NCI-H510A treated with DMSO at 0.1 percent for 48 hours (cell line): ENCODE results near the gene LGALS8.

ENCODE experiments used
- DNase-seq: peaks from one replicate; lab custom pipeline; 2025; lab: John Stamatoyannopoulos, UW

Gene LGALS8

DNA sequence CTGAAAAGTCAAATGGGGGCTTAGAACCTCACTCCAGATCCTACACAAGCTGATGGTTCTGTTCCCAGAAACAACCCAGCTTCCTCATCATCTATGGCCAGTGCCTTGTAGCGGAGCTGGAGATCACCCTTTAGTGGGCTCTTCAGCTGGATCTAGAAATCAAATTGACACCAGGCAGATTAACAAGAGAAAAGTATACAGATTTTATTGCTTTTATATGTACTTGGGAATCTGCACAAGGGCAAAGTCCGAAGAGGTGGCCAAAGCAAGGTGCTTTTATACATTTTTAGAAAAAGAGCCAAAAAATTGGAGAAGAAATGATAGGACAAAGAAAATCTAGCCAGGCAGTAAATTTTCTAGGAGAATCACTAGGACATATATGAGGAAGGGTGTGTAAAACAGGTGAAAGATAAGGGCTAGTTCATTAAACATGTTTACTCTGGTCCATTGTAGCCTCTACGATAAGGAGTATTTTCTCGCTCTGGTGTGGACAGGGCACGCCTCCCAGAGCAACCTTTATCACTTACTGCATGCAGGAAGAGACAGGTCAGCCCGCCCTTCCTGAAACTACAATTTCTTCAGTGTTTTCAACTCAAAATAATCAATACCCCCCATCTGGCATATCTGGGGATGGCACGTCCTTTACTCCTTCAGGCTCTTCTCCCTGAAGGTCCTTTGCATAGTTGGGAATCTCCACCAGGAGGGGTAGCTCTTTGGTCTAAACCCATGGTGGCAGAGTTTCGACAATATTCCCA, 14.0 kb upstream of the LGALS8 start:
- no peak for DNase-seq

DNA sequence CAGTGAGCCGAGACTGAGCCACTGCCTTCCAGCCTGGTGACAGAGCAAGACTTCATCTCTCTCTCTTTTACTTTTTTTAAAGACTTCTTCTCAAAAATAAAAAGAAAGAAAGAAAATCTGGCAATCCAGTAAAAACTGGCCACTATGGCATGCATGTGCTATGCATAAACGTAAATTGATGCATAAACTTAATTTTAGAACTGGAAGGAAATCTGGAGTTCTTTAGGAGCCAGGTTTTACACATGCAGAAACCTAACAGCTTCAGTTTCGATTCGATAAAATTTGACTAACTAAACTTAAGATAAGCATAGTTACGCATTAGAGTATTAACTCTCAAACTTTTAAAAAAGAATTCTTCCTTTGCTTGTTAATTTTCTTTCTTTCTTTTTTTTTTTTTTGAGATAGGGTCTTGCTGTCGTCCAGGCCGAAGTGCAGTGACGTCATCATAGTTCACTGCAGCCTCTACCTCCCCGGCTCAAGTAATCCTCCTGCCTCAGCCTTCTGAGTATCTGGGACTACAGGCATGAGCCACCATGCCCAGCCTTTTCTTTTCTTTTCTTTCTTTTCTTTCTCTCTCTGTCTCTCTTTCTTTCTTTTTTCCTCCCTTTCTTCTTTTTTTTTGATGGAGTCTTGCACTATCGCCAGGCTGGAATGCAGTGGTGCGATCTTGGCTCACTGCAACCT, 11.9 kb upstream of the LGALS8 start:
- DNase-seq = no peak

DNA sequence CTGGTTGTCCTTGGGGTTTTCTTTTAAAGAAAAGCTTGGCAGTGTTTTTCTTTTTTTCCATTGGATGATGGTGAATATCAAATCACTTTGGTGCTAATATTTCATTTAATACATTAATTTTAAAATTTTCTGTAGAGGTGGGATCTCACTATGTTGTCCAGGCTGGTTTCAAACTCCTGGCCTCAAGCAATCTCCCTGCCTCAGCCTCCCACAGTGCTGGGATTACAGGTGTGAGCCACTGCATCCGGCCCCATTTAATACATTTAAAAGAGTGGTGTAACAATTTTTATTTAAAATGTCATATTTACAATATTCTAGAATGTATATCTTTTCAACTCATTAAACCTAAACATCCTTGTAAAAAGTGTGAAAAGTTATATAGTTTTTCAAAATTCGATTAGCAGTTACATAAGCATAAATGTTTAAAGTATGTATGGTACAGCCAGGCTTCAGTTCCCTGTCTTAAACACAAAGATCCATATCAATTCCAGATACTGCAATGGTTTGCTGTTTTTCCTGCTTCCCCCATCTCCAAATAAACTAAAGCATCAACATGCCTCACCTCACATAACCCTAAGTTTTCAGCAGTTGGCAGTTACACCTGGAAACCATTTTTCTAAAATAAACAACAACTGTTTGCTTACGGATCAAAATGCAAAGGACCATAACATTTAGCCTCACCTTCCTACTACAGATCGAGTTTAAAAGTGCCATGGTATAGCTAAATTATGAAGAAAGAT, 8.9 kb upstream of the LGALS8 start:
- peak; percentile 74 for DNase-seq

DNA sequence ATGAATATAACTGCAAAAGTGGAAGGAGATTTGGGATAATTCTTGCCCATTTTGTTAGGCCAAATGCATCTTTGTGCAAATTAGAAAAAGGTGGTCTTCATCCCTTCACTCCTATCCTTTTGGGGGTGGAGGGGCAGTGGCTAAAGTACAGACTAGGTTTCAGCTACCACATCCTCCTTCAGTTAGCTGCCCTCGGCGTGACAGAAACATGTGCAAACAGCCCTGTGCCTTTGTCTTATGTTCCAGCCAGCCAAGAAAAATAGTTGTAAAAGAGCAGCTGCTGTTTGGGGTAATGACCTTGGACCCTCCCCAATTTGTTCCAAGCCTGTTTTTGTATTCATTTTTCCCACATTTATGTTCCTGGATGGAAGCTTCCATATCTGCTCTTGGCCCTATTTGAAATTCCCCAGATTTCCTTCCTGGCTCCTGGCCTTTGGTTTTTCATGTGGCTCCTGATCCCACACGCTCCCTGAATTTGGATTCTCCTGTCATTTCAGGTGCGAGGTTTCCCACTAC, 8.3 kb upstream of the LGALS8 start:
- DNase-seq = peak; percentile 64

- peak; percentile 19 for DNase-seq
These were observed 6.7 kb upstream of the LGALS8 start for GRCh38 chr1:236516929-236517704.

GRCh38 chr1:236518322-236518721, 5.5 kb upstream of the LGALS8 start:
- no peak for DNase-seq

DNA sequence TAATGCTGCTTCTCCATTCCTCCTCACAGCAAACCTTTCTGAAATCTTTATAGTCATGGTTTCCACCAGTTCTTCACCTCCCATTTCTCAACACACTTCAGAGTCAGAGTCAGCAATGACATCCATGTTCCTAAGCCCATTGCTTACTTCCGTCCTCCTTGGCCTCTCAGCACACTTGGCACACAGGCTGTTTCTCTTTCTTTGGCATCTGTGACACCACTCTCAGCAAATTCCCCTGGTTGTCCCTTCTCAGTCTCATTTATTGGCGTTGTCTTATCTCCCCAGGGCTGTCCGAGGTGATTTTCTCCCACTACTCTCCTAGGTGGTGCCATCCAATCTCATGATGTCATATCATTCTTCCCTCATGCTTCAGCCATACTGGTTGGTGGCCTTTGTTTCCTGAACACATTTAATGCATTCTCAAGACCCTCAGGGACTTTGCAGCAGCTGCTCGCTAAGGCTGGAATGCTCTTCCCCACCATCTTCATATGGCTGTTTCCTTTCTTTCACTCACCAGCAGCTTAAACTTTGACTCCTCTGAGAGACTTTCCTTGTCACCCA, 3.3 kb upstream of the LGALS8 start:
- DNase-seq = no peak

- DNase-seq = peak; percentile 55
These were observed 662 bp upstream of the LGALS8 start for GRCh38 chr1:236522937-236523703.

DNA sequence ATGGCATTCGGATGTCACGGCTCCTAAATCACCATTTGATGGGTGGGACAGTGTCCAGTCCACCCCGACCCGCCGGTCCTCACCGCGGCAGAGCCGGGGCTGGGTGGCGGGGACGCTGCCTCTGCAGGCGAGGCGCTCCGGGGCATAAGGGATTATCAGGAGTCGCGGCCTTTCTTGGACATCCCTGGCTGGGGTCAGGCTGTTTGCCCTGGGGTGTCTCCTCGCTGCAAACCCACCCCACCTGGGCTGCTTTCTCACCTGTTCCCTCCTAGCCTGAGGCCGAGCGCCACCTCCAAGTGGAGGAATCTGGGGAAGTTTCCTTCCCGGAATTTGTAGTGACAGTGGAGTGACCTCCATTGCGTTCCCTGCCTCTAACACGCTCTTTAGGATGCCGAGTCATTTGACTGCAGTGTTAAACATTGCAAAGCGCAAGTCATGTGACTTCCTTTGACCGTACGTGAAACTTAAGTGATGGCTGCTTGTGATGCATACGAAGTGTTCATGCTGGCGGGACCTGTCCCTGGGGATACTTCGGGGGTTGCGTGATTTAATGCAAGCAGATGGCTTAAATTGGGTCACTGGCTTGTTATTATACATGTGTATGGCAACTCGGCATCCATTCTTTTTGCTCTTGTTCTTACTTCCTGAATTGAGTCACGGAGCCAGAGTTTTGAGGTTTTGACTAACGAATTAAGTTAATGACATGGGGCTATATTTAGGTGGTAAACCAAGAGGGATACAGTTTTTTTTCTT, 536 bp downstream of the LGALS8 start:
- peak; percentile 52 for DNase-seq

GRCh38 chr1:236524895-236525184, 1.1 kb downstream of the LGALS8 start:
- no peak for DNase-seq

GRCh38 chr1:236526079-236526478, 2.3 kb downstream of the LGALS8 start:
- no peak for DNase-seq

DNA sequence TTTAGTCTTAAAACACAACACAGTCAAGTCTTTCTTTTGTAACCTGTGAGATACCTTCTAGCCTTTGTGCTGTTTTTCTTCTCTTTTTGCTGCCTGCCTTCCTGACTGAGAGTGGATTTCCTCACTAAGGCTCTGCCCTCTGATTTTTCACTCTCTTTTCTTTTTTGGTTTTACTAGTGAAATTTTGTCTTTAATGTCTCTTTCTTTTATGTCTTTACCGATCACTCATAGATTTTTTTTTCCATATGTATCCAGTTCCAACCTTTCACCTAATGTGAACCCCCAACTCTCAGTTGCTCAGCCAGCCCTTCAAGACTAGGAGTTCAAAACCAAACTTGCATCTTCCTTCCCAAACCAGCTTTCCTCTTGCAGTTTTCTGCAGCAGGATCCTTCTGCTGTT, 6.5 kb downstream of the LGALS8 start:
- DNase-seq = no peak

- DNase-seq = no peak
These were observed 7.2 kb downstream of the LGALS8 start for GRCh38 chr1:236530959-236531358.

- DNase-seq = no peak
These were observed 9.1 kb downstream of the LGALS8 start for GRCh38 chr1:236532850-236533249.

GRCh38 chr1:236534151-236534651, 10.4 kb downstream of the LGALS8 start:
- DNase-seq = no peak

GRCh38 chr1:236535190-236535589, 11.4 kb downstream of the LGALS8 start:
- no peak for DNase-seq

DNA sequence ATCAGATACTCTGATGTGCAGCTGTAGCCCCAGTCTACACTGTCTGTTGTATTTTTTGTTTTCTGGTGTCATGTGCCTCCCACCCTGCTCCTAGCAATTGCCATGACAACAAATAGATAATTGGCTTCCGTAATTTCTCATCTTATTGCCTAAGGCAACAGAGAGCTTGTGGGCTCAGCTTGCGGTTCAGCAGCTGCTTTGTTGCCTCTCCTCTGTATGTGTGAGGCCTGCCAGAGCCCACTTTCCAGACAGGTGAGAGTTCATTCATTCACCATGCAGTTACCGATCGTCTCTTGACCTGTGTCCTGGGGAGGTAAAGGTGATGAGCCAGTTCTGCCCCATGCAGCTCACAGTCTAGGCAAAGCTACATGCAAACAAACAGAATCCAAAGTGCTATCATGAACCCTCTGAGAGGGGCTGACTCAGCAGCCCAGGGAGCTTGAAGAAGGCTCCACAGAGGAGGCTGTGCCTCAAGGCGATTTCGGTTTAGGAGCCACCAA, 11.9 kb downstream of the LGALS8 start:
- no peak for DNase-seq

DNA sequence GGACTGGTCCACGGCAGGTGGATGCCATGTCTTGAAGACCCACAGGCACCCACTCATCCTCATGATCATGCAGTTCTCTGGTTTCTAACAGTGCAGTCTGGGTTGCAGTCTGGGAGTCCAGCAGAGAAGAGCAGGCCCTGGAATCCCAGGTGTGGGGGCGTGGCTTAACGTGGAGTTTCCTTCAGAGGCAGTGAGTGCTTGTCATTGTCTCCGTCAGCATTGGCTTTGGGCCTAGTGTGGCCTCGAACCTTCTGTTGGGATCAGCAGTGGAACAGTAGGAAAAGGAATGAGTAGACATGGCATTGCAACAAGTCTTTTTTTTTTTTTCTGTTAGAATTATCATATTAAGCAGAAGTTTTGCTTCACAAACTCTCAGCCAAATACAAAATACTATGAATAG, 12.8 kb downstream of the LGALS8 start:
- DNase-seq = no peak

DNA sequence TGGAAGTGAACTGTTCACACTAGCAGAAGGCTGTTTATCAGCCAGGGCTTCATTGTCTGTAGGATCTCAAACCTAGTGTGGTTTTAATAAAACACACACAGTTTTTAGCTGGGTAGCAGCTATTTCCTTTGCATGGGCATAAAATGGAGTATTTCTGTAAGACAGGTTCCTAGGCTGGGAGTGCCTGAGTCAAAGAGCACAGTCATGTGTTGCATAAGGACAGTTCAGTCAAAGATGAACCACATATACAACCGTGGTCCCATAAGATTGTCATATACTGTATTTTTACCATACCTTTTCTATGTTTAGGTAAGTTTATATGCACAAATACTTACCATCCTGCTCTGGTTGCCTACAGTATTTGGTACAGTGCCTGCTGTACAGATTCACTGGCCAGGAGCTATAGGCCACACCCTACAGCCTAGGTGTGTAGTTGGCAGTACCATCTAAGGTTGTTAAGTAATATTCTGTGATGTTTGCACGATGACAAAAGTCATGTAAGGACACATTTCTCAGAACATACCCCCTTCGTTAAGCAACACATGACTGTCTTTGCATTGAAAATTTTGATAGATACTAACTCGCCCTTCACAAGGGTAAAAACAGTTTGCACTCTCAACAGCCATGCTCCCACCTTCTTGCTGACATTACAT, 17.2 kb downstream of the LGALS8 start:
- no peak for DNase-seq
